H1 (cell line): Measurements from ENCODE around the gene HK2. TPM values are rescaled to one million over a fixed set of nuclear protein-coding genes. Genes with fewer than 3 reads are reported as not detected.
"Not testable (repeated sequence)": the region's sequence is repeated elsewhere in the genome, so short reads cannot be mapped to it uniquely, and the experiment has no call there.

ENCODE experiments used
- CTCF ChIA-PET: fragments of 300-600 bp; sonication (Branson Sonifier 250); formaldehyde crosslinking; loops from one replicate; lab custom pipeline; 2021; ENCODE audit not compliant: partially characterized antibody; lab: Charles Lee
- POLR2A ChIA-PET: fragments of 300-600 bp; sonication (Branson Sonifier 250); formaldehyde crosslinking; loops from one replicate; lab custom pipeline; 2021; ENCODE audit warnings: inconsistent platforms; ENCODE audit not compliant: partially characterized antibody; lab: Charles Lee
- DNase-seq, 2 experiments: peaks; one replicate each; pipeline versions ENCODE4 v3.0.0 to v3.0.0-alpha.2; 2010 to 2022; ENCODE audit warnings: low spot score in 2 of 2, low read depth in 1 of 2, mixed read lengths in 1 of 2
- FAIRE-seq: peaks from 2 replicates; lab custom pipeline; 2011; peaks lifted over from hg19 to GRCh38; lab: Jason Lieb, UNC
- H2AFZ ChIP-seq: 2 replicates; pipeline ENCODE4 v1.8.1; 2012; ENCODE audit warnings: low read length, inconsistent platforms
- H2AK5ac ChIP-seq: 2 replicates; pipeline ENCODE4 v1.6.1; 2013; ENCODE audit warnings: low read depth, low read length
- H2BK120ac ChIP-seq: replicated peaks from 2 replicates; pipeline ENCODE3; 2013; ENCODE audit warnings: low read depth, low read length, inconsistent platforms
- H2BK12ac ChIP-seq: 2 replicates; pipeline ENCODE4 v1.6.1; 2013; ENCODE audit warnings: low read depth, low read length
- H2BK15ac ChIP-seq: 2 replicates; pipeline ENCODE4 v1.6.1; 2013; ENCODE audit warnings: low read length
- H2BK20ac ChIP-seq: 2 replicates; pipeline ENCODE4 v1.6.1; 2013; ENCODE audit warnings: low read length
- H2BK5ac ChIP-seq: 2 replicates; pipeline ENCODE4 v1.6.1; 2013; ENCODE audit warnings: low read depth, low read length
- H3K14ac ChIP-seq: 2 replicates; pipeline ENCODE4 v1.6.1; 2013; ENCODE audit warnings: inconsistent platforms; ENCODE audit not compliant: insufficient read length
- H3K18ac ChIP-seq: 2 replicates; pipeline ENCODE4 v1.6.1; 2013; ENCODE audit warnings: low read length; ENCODE audit errors: extremely low read depth
- H3K23ac ChIP-seq: 2 replicates; pipeline ENCODE4 v1.6.1; 2013; ENCODE audit warnings: inconsistent platforms; ENCODE audit not compliant: insufficient read length
- H3K23me2 ChIP-seq: 2 replicates; pipeline ENCODE4 v1.6.1; 2013; ENCODE audit warnings: low read depth, low read length
- H3K27ac ChIP-seq: 2 replicates; pipeline ENCODE4 v1.6.1; 2011; ENCODE audit warnings: low read depth, low read length, inconsistent platforms
- H3K27me3 ChIP-seq, 4 experiments: replicated peaks in 1 of 4; 1 replicate in 1 of 4; 2 replicates in 3 of 4; pipeline versions ENCODE4 v1.6.1 to v1.8.1; 2011 to 2013; ENCODE audit warnings: low read length in 3 of 4, mild to moderate bottlenecking in 3 of 4, inconsistent platforms in 2 of 4, mixed read lengths in 2 of 4, moderate library complexity in 1 of 4; ENCODE audit not compliant: control insufficient read depth in 3 of 4, insufficient read depth in 3 of 4; ENCODE audit errors: extremely low read depth in 1 of 4
- H3K36me3 ChIP-seq, 4 experiments: 2 replicates each; pipeline versions ENCODE4 v1.6.1 to v1.8.1; 2011 to 2013; ENCODE audit warnings: mild to moderate bottlenecking in 4 of 4, low read length in 3 of 4, moderate library complexity in 2 of 4, control low read depth in 1 of 4, inconsistent platforms in 1 of 4; ENCODE audit not compliant: insufficient read depth in 4 of 4, control insufficient read depth in 2 of 4
- H3K4ac ChIP-seq: replicated peaks from 2 replicates; pipeline ENCODE3; 2013; ENCODE audit warnings: low read length, low read depth, mixed read lengths, inconsistent platforms; ENCODE audit not compliant: insufficient read length
- H3K4me1 ChIP-seq, 4 experiments: replicated peaks in 1 of 4; 1 replicate in 1 of 4; 2 replicates in 3 of 4; pipeline versions ENCODE4 v1.6.1 to v1.8.1; 2011 to 2013; ENCODE audit warnings: low read length in 3 of 4, inconsistent platforms in 2 of 4, mixed read lengths in 1 of 4; ENCODE audit not compliant: insufficient read depth in 4 of 4, control insufficient read depth in 3 of 4
- H3K4me2 ChIP-seq, 2 experiments: 2 replicates each; pipeline versions ENCODE4 v1.6.1 to v1.8.1; 2011 to 2013; ENCODE audit warnings: low read depth in 2 of 2, low read length in 2 of 2, control low read depth in 1 of 2, inconsistent platforms in 1 of 2, mild to moderate bottlenecking in 1 of 2; ENCODE audit not compliant: insufficient read depth in 1 of 2
- H3K4me3 ChIP-seq, 4 experiments: fragments of 200-600, 300-600 bp in 1 of 4; sonication (generic), shearing (Covaris generic), sonication (Bioruptor Twin) in 1 of 4; 2 replicates each; pipeline versions ENCODE4 v1.5.1 to v1.8.1; 2011 to 2016; ENCODE audit warnings: low read length in 4 of 4, low read depth in 3 of 4, control low read depth in 2 of 4, inconsistent platforms in 2 of 4, mild to moderate bottlenecking in 2 of 4, mixed read lengths in 1 of 4, moderate library complexity in 1 of 4; ENCODE audit not compliant: insufficient read depth in 2 of 4; ENCODE audit errors: extremely low read depth in 1 of 4
- H3K56ac ChIP-seq: replicated peaks from 2 replicates; pipeline ENCODE3; 2013; ENCODE audit warnings: low read depth, mild to moderate bottlenecking, mixed read lengths, low read length, inconsistent platforms; ENCODE audit not compliant: insufficient read length
- H3K79me1 ChIP-seq: 2 replicates; pipeline ENCODE4 v1.6.1; 2013; ENCODE audit warnings: low read depth, low read length, control low read depth
- H3K79me2 ChIP-seq, 2 experiments: 2 replicates each; pipeline versions ENCODE4 v1.6.1 to v1.8.1; 2012 to 2013; ENCODE audit warnings: low read length in 2 of 2, mild to moderate bottlenecking in 2 of 2, inconsistent platforms in 1 of 2; ENCODE audit not compliant: insufficient read depth in 2 of 2, control insufficient read depth in 1 of 2
- H3K9ac ChIP-seq, 4 experiments: replicated peaks in 1 of 4; 1 replicate in 1 of 4; 2 replicates in 3 of 4; pipeline versions ENCODE4 v1.6.1 to v1.8.1; 2011 to 2013; ENCODE audit warnings: low read depth in 3 of 4, low read length in 3 of 4, control low read depth in 2 of 4, mild to moderate bottlenecking in 2 of 4, moderate library complexity in 2 of 4, inconsistent platforms in 1 of 4; ENCODE audit errors: extremely low read depth in 1 of 4
- H3K9me3 ChIP-seq, 2 experiments: 2 replicates each; pipeline versions ENCODE4 v1.6.1 to v1.8.1; 2012 to 2013; ENCODE audit warnings: mild to moderate bottlenecking in 2 of 2, moderate library complexity in 2 of 2, control low read depth in 1 of 2, inconsistent platforms in 1 of 2, low read depth in 1 of 2, low read length in 1 of 2, mixed read lengths in 1 of 2; ENCODE audit not compliant: insufficient read depth in 2 of 2
- H4K20me1 ChIP-seq, 2 experiments: replicated peaks in 1 of 2; 2 replicates each; pipeline versions ENCODE3 to v1.8.1; 2011 to 2013; ENCODE audit warnings: inconsistent platforms in 2 of 2, low read length in 2 of 2, mild to moderate bottlenecking in 1 of 2; ENCODE audit not compliant: insufficient read depth in 2 of 2, control insufficient read depth in 1 of 2
- H4K5ac ChIP-seq: 2 replicates; pipeline ENCODE4 v1.6.1; 2013; ENCODE audit warnings: low read length, low read depth, mixed read lengths, inconsistent platforms; ENCODE audit not compliant: insufficient read length
- H4K8ac ChIP-seq: 2 replicates; pipeline ENCODE4 v1.8.0; 2013; ENCODE audit warnings: mild to moderate bottlenecking, moderate library complexity, low read length, inconsistent platforms; ENCODE audit not compliant: insufficient read depth; ENCODE audit errors: extremely low read depth
- H4K91ac ChIP-seq: replicated peaks from 2 replicates; pipeline ENCODE3; 2013; ENCODE audit warnings: low read length, mixed read lengths, inconsistent platforms; ENCODE audit not compliant: insufficient read length
- CREB1 ChIP-seq: IDR thresholded peaks from 2 replicates; pipeline ENCODE4 v1.6.1; 2012; ENCODE audit warnings: inconsistent platforms
- EP300 ChIP-seq, 2 experiments: IDR thresholded peaks; 1 replicate in 1 of 2; 2 replicates in 1 of 2; pipeline ENCODE4 v1.6.1; 2011 to 2012; ENCODE audit warnings: low read depth in 2 of 2, low read length in 2 of 2, mild to moderate bottlenecking in 2 of 2, borderline replicate concordance in 1 of 2, inconsistent platforms in 1 of 2, moderate library complexity in 1 of 2
- EZH2 ChIP-seq: fragments of 200-600 bp; sonication (generic); IDR thresholded peaks from 2 replicates; pipeline ENCODE4 v1.7.1; 2012; ENCODE audit warnings: low read depth, mild to moderate bottlenecking, moderate library complexity, low read length, inconsistent platforms; ENCODE audit not compliant: severe bottlenecking
- GABPA ChIP-seq: IDR thresholded peaks from 2 replicates; pipeline ENCODE4 v1.6.1; 2011; ENCODE audit warnings: mild to moderate bottlenecking, low read length, moderate library complexity, borderline replicate concordance; ENCODE audit not compliant: insufficient read depth
- GTF2F1 ChIP-seq: IDR thresholded peaks from 2 replicates; pipeline ENCODE4 v1.6.1; 2012; ENCODE audit warnings: low read depth, low read length, improper control_type of control experiment, borderline replicate concordance
- HDAC2 ChIP-seq, 2 experiments: fragments of 300-600 bp in 1 of 2; sonication (generic) in 1 of 2; IDR thresholded peaks; 2 replicates each; pipeline ENCODE4 v1.6.1; 2011 to 2012; ENCODE audit warnings: low read depth in 2 of 2, low read length in 2 of 2, mild to moderate bottlenecking in 2 of 2, moderate library complexity in 2 of 2, borderline replicate concordance in 1 of 2, inconsistent platforms in 1 of 2
- JUN ChIP-seq: IDR thresholded peaks from 2 replicates; pipeline ENCODE4 v1.6.1; 2011; ENCODE audit warnings: low read depth, mild to moderate bottlenecking, improper control_type of control experiment, low read length
- JUND ChIP-seq: IDR thresholded peaks from 2 replicates; pipeline ENCODE4 v1.6.1; 2011; ENCODE audit warnings: mild to moderate bottlenecking, improper control_type of control experiment, low read length
- WGBS, 2 experiments: shearing (Covaris generic) in 1 of 2; methylation state at CpG; one replicate each; pipeline versions ENCODE4 v1.1.6 to v1.1.7; 2013 to 2015; ENCODE audit warnings: low lambda C conversion rate in 2 of 2, mixed read lengths in 2 of 2, inconsistent platforms in 1 of 2, low coverage in 1 of 2, missing lambda C conversion rate in 1 of 2; ENCODE audit not compliant: insufficient replicate concordance in 2 of 2, insufficient coverage in 1 of 2, insufficient read length in 1 of 2; ENCODE audit errors: extremely low coverage in 1 of 2, missing lambda C conversion rate in 1 of 2; 5-methylcytosine and 5-hydroxymethylcytosine counted together
- polyA plus RNA-seq, 7 experiments: library from polyadenylated mRNA; depleted of rRNA in 3 of 7; stranded (reverse) in 5 of 7; unstranded in 2 of 7; fragments of >200 nt in 5 of 7; fragments of 200-250 nt in 2 of 7; gene quantifications; 1 replicate in 5 of 7; 2 replicates in 1 of 7; 4 replicates in 1 of 7; pipeline versions ENCODE4 v1.2.1 to v1.2.3, GENCODE V29; 2011 to 2013; ENCODE audit warnings: missing spikeins in 2 of 7, mixed read lengths in 2 of 7
- total RNA-seq: library from RNA; stranded (reverse); fragmentation: NEBNext Ultra II Directional; extraction: Animal tissue kit (Norgen Biotek cat#: 25700); gene quantifications from 2 replicates; pipeline ENCODE4 v1.2.1, GENCODE V29; 2021
- TF ChIP-seq, protein P1 (sequence below): IDR thresholded peaks from 2 replicates; pipeline ENCODE4 v1.6.1; 2012; ENCODE audit warnings: inconsistent platforms

The HK2 gene
- total and polyA plus RNA-seq, 2 of the 8 experiments (the other 6 are each of a cell fraction or from before 2014, with no cell fraction given) = 22.1 to 61.9 TPM

DNA sequence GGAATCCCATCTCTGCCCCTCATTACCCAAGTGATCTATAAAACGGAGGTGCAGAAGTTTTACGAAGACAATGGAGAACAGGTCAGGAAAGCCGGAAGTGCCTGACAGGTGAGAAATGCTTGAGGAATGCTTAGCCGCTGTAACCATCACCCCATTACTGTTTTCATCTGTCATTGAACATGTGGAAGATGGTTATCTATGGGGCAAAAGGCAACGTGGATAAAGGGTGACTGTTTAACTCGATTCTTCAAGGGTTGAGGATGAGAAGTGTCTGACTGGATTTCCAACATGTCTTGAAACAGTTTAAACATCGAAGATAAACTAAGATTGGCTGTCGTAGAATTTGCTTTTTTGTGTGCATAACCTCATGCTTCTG is 17.3 kb downstream of the HK2 start (continued):
- TF ChIP-seq HDAC2 (IDR thresholded peaks at IDR 0.05; ENCODE audit: borderline replicate concordance in 1 of 2, low read depth in 2 of 2, low read length in 2 of 2) (no peak), GABPA (no peak), CREB1 (no peak), EP300 (IDR thresholded peaks at IDR 0.05; ENCODE audit: borderline replicate concordance in 1 of 2, low read depth in 2 of 2, low read length in 2 of 2) (no peak), JUND (no peak), JUN (no peak), EZH2 (no peak), GTF2F1 (no peak)
- TF ChIP-seq, protein P1, sequence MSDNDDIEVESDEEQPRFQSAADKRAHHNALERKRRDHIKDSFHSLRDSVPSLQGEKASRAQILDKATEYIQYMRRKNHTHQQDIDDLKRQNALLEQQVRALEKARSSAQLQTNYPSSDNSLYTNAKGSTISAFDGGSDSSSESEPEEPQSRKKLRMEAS = no peak

DNA sequence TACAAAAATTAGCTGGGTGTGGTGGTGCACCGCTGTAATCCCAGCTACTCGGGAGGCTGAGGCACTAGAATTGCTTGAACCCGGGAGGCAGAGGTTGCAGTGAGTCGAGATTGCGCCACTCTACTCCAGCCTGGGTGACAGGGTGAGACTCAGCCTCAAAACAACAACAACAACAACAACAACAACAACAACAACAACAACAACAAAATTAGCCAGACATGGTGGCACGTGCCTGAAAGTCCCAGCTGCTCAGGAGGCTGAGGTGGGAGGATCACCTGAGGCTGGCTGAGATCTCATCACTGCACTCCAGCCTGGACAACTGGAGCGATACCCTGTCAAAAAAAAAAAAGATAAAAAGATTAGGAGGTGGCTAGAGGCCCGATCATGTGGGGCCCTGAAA is 19.4 kb downstream of the HK2 start:
- not testable (repeated sequence) for H3K23me2 ChIP-seq, H3K56ac ChIP-seq, H2AK5ac ChIP-seq, FAIRE-seq, H2BK120ac ChIP-seq, H3K27ac ChIP-seq, H2BK15ac ChIP-seq, H2BK5ac ChIP-seq, DNase-seq, H2BK12ac ChIP-seq, H3K18ac ChIP-seq, H2BK20ac ChIP-seq, H3K9me3 ChIP-seq, H3K14ac ChIP-seq, H3K27me3 ChIP-seq, H4K8ac ChIP-seq, H3K4me2 ChIP-seq, H4K91ac ChIP-seq, H4K5ac ChIP-seq, H2AFZ ChIP-seq, H3K9ac ChIP-seq, H3K23ac ChIP-seq, H3K4me3 ChIP-seq, H3K4ac ChIP-seq
- Histone ChIP-seq H3K4me1 (peaks cover 7 to 26% (median 20%) of the 10 kb centered on the region in 4 experiments), H3K79me2 (peaks cover 14 to 75% of the 10 kb centered on the region in 2 experiments), H3K79me1 (peaks cover 17% of the 10 kb centered on the region), H4K20me1 (peaks cover 7 to 12% of the 10 kb centered on the region in 2 experiments), H3K36me3 (peaks cover 18 to 31% (median 26%) of the 10 kb centered on the region in 4 experiments; a peak in 7 of 8 replicates)
- POLR2A ChIA-PET = interaction anchor here (3.2 kb wide), 1 partner anchor 17 kb away, joined by 18 read pairs; no protein-coding TSS in a partner anchor
- CTCF ChIA-PET = interaction anchor here (1.4 to 9.9 kb wide), 6 partner anchors 10 to 159 kb away, joined by 3 to 117 read pairs (median 6); partner anchors contain the start of gene HK2
- WGBS, 2 experiments = 93% methylated on average over 8 of the region's 8 CpGs; no CpG with 5 or more reads in 1 of the 2 experiments
